GM12875 (cell line): Measurements from ENCODE around the gene ADAMTSL3.
A peak's percentile ranks its signal among the peaks of the same experiment; 100 is the strongest.

ENCODE experiments used
- H3K4me3 ChIP-seq: one replicate; pipeline ENCODE4 v1.5.1; 2011; ENCODE audit warnings: low read depth, low read length, control low read depth
- TF ChIP-seq, protein P1 (sequence below): IDR thresholded peaks from 2 replicates; pipeline ENCODE4 v1.5.1; 2011; ENCODE audit warnings: low read depth, mild to moderate bottlenecking, control low read depth, inconsistent platforms, low read length, moderate library complexity, borderline replicate concordance; ENCODE audit not compliant: insufficient read depth

Gene ADAMTSL3

DNA sequence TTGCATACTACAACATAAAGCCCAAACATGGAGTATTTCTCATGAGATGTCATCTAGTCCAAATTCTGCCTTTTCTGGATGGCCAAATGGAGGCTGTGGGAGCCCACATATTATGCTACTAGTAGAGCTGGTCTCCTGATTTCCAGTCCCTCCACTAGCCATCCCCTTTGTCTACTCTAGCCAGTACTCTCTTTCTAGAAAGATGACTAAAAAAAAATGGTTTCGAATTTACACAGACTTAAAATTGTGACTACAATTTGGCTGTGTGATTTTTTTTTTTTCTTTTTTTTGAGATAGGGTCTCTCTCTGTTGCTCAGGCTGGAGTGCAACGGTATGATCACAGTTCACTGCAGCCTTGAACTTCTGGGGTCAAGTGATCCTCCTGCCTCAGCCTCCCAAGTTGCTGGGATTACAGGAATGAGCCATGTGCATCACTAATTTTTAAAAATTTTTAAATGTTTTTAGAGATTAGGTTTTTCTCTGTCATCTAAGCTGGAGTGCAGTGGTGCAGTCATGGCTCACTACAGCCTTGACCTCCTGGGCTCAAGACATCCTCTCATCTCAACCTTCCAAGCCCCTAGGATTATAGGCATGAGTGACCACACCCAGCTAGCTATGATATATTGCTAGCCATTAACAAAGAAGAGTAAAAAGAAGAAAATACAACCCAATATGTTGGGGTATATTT is 273.9 kb downstream of the ADAMTSL3 start:
- H3K4me3 ChIP-seq: peak overlapping the region; percentile 2
- TF ChIP-seq, protein P1, sequence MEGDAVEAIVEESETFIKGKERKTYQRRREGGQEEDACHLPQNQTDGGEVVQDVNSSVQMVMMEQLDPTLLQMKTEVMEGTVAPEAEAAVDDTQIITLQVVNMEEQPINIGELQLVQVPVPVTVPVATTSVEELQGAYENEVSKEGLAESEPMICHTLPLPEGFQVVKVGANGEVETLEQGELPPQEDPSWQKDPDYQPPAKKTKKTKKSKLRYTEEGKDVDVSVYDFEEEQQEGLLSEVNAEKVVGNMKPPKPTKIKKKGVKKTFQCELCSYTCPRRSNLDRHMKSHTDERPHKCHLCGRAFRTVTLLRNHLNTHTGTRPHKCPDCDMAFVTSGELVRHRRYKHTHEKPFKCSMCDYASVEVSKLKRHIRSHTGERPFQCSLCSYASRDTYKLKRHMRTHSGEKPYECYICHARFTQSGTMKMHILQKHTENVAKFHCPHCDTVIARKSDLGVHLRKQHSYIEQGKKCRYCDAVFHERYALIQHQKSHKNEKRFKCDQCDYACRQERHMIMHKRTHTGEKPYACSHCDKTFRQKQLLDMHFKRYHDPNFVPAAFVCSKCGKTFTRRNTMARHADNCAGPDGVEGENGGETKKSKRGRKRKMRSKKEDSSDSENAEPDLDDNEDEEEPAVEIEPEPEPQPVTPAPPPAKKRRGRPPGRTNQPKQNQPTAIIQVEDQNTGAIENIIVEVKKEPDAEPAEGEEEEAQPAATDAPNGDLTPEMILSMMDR: no peak

DNA sequence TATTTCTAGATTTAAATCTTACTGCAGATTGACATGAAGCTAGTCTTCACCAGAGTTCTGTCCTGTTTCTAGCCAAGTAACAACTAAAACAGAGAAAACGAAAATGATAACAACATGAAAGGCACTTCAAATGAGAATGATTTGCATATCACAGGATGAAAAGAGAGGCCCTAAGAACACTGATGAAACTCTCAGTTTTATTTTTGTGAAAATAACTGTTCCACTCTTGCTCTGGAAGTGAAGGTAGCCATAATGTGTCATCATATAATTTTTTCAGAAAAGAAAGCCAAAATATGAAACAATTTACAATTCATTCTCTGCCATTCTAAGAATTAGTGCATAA is 274.4 kb downstream of the ADAMTSL3 start:
- TF ChIP-seq, protein P1: no peak
- H3K4me3 ChIP-seq: no peak overlapping the region

DNA sequence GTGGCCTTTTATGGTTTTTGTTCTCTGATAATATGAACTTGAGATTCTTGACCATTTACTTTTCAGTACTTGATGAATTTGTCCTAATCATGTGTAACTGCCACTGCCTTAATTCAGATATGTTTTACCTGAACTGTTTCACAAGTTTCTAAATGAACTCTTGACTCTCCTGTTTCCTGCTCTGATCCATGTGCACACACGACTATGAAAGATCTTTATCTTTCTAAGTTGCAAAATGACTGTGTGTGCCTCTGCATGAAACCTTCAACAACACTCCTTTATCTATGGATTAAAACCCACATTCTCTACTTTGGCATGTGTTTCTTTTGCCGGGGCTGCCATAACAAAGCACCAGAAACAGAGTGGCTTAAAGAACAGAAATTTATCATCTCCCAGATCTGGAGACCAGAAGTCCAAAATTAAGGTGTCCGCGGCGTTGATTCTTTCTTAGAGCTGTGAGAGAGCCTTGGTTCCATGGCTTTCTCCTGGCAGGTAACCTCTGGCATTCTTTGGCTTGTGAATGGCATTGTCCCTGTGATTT is 275.0 kb downstream of the ADAMTSL3 start:
- TF ChIP-seq, protein P1: no peak
- no peak overlapping the region for H3K4me3 ChIP-seq

DNA sequence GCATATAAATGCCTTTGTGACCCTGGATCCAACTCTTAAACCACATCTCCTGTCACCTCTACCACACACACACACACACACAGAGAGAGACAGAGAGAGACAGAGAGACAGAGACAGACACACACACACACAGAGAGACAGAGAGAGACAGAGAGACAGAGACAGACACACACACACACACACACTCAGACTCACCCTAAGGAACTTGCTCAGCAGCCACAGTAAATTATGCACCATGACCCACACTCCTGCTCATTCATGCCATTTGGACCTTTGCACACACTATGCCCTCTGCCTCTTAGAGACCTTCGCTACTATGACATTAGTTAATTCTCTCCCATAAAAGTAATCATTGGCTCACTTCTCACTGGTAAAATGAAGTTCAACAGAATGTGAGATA is 275.7 kb downstream of the ADAMTSL3 start:
- TF ChIP-seq, protein P1: no peak
- H3K4me3 ChIP-seq: peak overlapping the region; percentile 24

DNA sequence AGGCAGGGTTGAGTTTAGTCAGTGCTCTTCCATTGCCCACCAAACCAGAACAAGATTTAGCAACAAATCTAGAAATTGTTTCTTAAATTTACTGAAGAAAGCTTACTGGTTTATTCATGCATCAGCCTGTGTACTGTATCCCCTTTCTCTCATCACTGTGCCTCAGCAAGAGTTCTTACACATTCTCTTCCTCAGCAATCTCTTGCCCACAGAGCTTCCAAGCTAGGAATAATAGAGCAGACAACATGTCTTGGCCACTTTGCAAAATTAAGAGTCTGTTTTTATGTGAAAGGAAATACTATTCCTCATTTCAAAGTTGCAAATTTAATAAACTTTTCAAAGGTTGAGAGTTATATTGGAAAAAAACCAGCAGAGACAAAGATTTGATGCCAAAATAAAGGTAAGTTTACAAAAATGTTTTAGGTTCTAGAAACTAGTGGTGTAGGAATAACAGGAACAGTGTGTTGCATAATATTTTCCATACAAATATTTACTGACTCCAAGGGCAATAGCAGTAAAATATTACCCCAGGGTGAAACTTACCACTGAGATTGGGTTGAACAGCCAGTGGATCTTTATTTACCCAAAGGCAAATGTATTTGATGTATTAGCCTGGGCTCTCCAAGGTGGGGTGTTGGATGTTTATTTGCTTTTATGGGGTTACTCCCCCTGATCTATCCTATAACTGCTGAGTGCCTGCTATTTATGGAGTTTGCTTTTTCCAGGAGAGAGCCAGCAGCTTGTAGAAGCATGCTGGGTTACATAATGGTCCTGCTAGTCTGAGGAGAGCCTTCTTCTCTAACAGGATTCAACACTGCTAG is 276.7 kb downstream of the ADAMTSL3 start:
- TF ChIP-seq, protein P1: no peak
- H3K4me3 ChIP-seq: no peak overlapping the region

DNA sequence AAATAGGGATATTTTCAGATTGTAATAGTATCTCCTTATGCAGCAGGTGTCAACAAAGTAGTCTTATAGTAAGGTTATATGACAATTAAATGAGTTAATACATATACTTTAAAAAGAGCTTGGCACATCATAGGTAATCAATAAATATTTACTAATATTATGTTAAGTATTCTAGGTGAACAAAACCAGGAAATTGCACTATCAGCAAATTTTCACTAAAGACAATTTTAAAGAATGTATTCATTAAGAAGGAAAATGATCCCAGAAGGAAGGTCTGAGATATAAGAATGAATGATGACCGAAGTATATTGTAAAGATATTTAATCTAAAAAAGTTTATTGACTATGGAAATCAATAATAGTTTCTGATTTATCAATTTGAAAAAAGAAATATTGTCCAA is 281.9 kb downstream of the ADAMTSL3 start:
- H3K4me3 ChIP-seq: no peak overlapping the region
- TF ChIP-seq, protein P1: no peak
